GM18951 (cell line): ENCODE data around the gene TCEANC.
"Not testable (repeated sequence)": the region's sequence is repeated elsewhere in the genome, so short reads cannot be mapped to it uniquely, and the experiment has no call there.

Source experiments
- POLR2A ChIP-seq: IDR thresholded peaks from 4 replicates; pipeline ENCODE4 v1.6.1; 2011; ENCODE audit warnings: mild to moderate bottlenecking; ENCODE audit not compliant: insufficient read length, insufficient read depth; ENCODE audit errors: extremely low read depth
- in situ Hi-C: fragments of 300-500 bp; cut with MboI; formaldehyde crosslinking; loops from one replicate; pipeline ENCODE4 v1.12.0; 2022; ENCODE audit warnings: low sequenced_read_pairs, mixed read lengths, inconsistent platforms; ENCODE audit not compliant: unreplicated experiment

The TCEANC gene

GRCh38 chrX:13666836-13667235 lies 13.9 kb downstream of the TCEANC start:
- TF ChIP-seq POLR2A: no peak
- in situ Hi-C loops: no loop called here

GRCh38 chrX:13667919-13668318 lies 15.0 kb downstream of the TCEANC start:
- no peak for TF ChIP-seq POLR2A
- in situ Hi-C loops: no loop called here

- in situ Hi-C loops: no loop called here
- TF ChIP-seq POLR2A: no peak
Observed at GRCh38 chrX:13669246-13669737, 16.4 kb downstream of the TCEANC start.

- in situ Hi-C loops: not testable (repeated sequence)
Observed at GRCh38 chrX:13669755-13670154, 16.8 kb downstream of the TCEANC start.

GRCh38 chrX:13670197-13670596 lies 17.3 kb downstream of the TCEANC start:
- no peak for TF ChIP-seq POLR2A
- in situ Hi-C loops: no loop called here

GRCh38 chrX:13673016-13673415 lies 20.1 kb downstream of the TCEANC start:
- in situ Hi-C loops: no loop called here
- TF ChIP-seq POLR2A: no peak

GRCh38 chrX:13676885-13677284 lies 23.9 kb downstream of the TCEANC start:
- in situ Hi-C loops: no loop called here
- TF ChIP-seq POLR2A: no peak

- in situ Hi-C loops: not testable (repeated sequence)
Observed at GRCh38 chrX:13679700-13680099, 26.8 kb downstream of the TCEANC start.

- no peak for TF ChIP-seq POLR2A
Observed at GRCh38 chrX:13681595-13681994, 28.7 kb downstream of the TCEANC start.

GRCh38 chrX:13684361-13684760 lies 31.4 kb downstream of the TCEANC start:
- in situ Hi-C loops: no loop called here
- TF ChIP-seq POLR2A: no peak

More at GRCh38 chrX:13681595-13681994, 28.7 kb downstream of the TCEANC start:
- in situ Hi-C loops: no loop called here

- in situ Hi-C loops: no loop called here
- TF ChIP-seq POLR2A: no peak
Observed at GRCh38 chrX:13685126-13685763, 32.3 kb downstream of the TCEANC start.

- in situ Hi-C loops: no loop called here
- TF ChIP-seq POLR2A: no peak
Observed at GRCh38 chrX:13687203-13687602, 34.3 kb downstream of the TCEANC start.

- TF ChIP-seq POLR2A: no peak
- in situ Hi-C loops: no loop called here
Observed at GRCh38 chrX:13688384-13688957, 35.5 kb downstream of the TCEANC start.

- TF ChIP-seq POLR2A: peak; percentile 91
- in situ Hi-C loops: no loop called here
Observed at GRCh38 chrX:13688958-13689740, 36.2 kb downstream of the TCEANC start, which contains the start of gene RAB9A. Gene RAB9A (plus strand): TSS chrX:13689128. CDS start chrX:13708747, 19,619 bp downstream.
